Upper lobe of left lung (tissue), 6 donors: ENCODE measurements around the gene FCRL4. TPM values are rescaled to one million over a fixed set of nuclear protein-coding genes. Genes with fewer than 3 reads are reported as not detected.

ENCODE experiments used
- ATAC-seq, 2 donors: fragments of 200-7000 bp; cut with Tn5 transposase; one replicate each; pipeline ENCODE4 v1.9.1; 2022; ENCODE audit warnings: mild to moderate bottlenecking in 2 of 2, moderate library complexity in 2 of 2; ENCODE audit not compliant: low FRiP score in 2 of 2
- DNase-seq, 2 donors: peaks; one replicate each; pipeline ENCODE4 v3.0.0-alpha.2; 2019 to 2020
- H3K27ac ChIP-seq, 4 donors: fragments of 200-600 bp; sonication (generic); one replicate each; pipeline ENCODE4 v1.5.1; 2016 to 2019
- H3K27me3 ChIP-seq, 4 donors: fragments of 200-600 bp; sonication (generic); one replicate each; pipeline ENCODE4 v1.5.1; 2017 to 2019
- H3K36me3 ChIP-seq, 4 donors: fragments of 200-600 bp; sonication (generic); one replicate each; pipeline ENCODE4 v1.5.1; 2016 to 2019
- H3K4me1 ChIP-seq, 4 donors: fragments of 200-600 bp; sonication (generic); one replicate each; pipeline ENCODE4 v1.5.1; 2018 to 2019
- H3K4me3 ChIP-seq, 4 donors: fragments of 200-600 bp; sonication (generic); one replicate each; pipeline ENCODE4 v1.5.1; 2017 to 2019; ENCODE audit warnings: mild to moderate bottlenecking in 2 of 4, moderate library complexity in 1 of 4
- H3K9me3 ChIP-seq, 4 donors: fragments of 200-600 bp; sonication (generic); one replicate each; pipeline ENCODE4 v1.5.1; 2018 to 2019
- CTCF ChIP-seq, 6 experiments: fragments of 450-650 bp in 4 of 6; fragments of 200-600 bp in 2 of 6; sonication (generic) in 2 of 6; IDR thresholded peaks; one replicate each; pipeline ENCODE4 v1.5.1; 2016 to 2019; ENCODE audit warnings: antibody characterized with exemption in 6 of 6
- EP300 ChIP-seq, 4 donors: sonication (generic); formaldehyde crosslinking; IDR thresholded peaks; one replicate each; pipeline ENCODE4 v1.5.1; 2017; ENCODE audit warnings: antibody characterized with exemption in 4 of 4, control low read depth in 2 of 4
- POLR2A ChIP-seq, 4 donors: fragments of 450-650 bp; IDR thresholded peaks; one replicate each; pipeline ENCODE4 v1.5.1; 2016 to 2017; ENCODE audit warnings: antibody characterized with exemption in 4 of 4, mild to moderate bottlenecking in 2 of 4
- POLR2AphosphoS5 ChIP-seq, 2 donors: sonication (generic); formaldehyde crosslinking; IDR thresholded peaks; one replicate each; pipeline ENCODE4 v1.5.1; 2017; ENCODE audit warnings: antibody characterized with exemption in 2 of 2
- WGBS, 2 donors: methylation state at CpG; one replicate each; pipeline ENCODE4 v1.1.5; 2017 to 2018; 5-methylcytosine and 5-hydroxymethylcytosine counted together
- total RNA-seq, 6 donors: library from RNA; depleted of rRNA in 4 of 6; stranded (reverse); fragments of >200 nt in 4 of 6; gene quantifications; one replicate each; pipeline versions ENCODE4 v1.1.0 to v1.2.1, GENCODE V29; 2016 to 2021
- donor health status: DM: no; HTN: no; CAD: no; lungs with moderate emphysema.
- donor health status: DM: no; HTN: yes; CAD: no; lungs with severe emphysema.

Gene FCRL4
- total RNA-seq, 6 donors from 2014 or later: not detected

- Histone ChIP-seq H3K27me3 (no peaks in the 10 kb centered on the region), H3K36me3 (no peaks in the 10 kb centered on the region), H3K27ac (no peak overlapping the region), H3K4me3 (no peak overlapping the region), H3K4me1 (no peaks in the 10 kb centered on the region), H3K9me3 (no peaks in the 10 kb centered on the region)
- 62 to 71% methylated on average over 6 of the region's 6 CpGs for WGBS, 2 donors
- ATAC-seq (no peak), DNase-seq (no peak)
- TF ChIP-seq POLR2A (IDR thresholded peaks at IDR 0.05) (no peak), CTCF (IDR thresholded peaks at IDR 0.05) (no peak), EP300 (IDR thresholded peaks at IDR 0.05) (no peak), POLR2AphosphoS5 (IDR thresholded peaks at IDR 0.05) (no peak)
Measured at GRCh38 chr1:157542676-157543075, 55.2 kb downstream of the FCRL4 start.

DNA sequence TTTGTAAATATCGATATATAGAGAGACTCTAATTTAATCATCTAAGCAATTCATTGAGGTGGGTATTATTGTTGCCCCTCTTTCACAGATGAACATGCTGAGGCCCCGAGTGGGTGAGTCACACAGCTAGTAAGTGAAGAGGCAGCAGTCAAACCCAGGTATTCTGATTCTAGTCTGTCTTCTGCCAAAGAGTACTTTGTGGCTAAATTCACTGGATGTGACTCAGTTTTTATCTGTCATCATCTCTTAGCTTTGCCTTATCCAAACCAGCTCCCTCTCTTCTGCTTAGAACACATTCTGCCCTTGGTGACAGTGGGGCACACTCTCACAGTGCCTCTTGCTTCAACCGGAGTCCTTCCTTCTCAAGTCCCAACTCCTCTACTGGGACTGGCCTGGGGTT lies 57.0 kb downstream of the FCRL4 start:
- Histone ChIP-seq H3K4me3 (no peak overlapping the region), H3K27me3 (no peaks in the 10 kb centered on the region), H3K27ac (no peak overlapping the region), H3K4me1 (no peaks in the 10 kb centered on the region), H3K36me3 (no peaks in the 10 kb centered on the region), H3K9me3 (no peaks in the 10 kb centered on the region)
- DNase-seq (no peak), ATAC-seq (no peak)
- TF ChIP-seq EP300 (IDR thresholded peaks at IDR 0.05) (no peak), POLR2A (IDR thresholded peaks at IDR 0.05) (no peak), CTCF (IDR thresholded peaks at IDR 0.05) (no peak), POLR2AphosphoS5 (IDR thresholded peaks at IDR 0.05) (no peak)
- WGBS, 2 donors: 86% methylated on average over 3 of the region's 3 CpGs

DNA sequence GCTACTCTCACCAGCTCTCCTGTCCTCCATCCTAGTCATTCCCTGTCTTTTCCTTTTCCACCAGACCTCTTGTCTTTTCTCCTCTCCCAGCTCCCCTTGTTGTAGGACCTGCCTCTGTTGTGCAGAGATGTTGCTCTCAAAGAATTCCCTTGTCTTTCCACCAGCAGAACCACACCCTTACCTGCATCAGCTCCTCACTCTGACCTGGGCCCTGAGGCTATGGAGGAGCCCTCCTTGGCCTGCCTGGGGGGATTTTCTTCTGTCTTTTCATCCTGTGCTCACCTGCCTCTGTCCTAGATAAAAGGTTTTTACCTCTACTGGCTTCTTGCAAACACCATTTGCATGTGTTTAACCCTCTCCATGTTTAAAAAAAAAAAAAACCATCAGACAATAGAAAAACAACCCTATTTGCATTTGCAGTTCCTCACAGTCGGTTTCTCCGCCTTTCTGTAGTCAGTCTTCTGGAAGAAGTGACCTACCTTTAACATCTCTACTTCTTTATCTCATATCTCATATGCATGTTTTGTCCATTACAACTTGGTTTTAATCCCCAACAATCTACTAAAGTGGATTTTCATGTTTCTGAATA lies 57.6 kb downstream of the FCRL4 start:
- H3K27me3 ChIP-seq: no peaks in the 10 kb centered on the region
- H3K36me3 ChIP-seq: no peaks in the 10 kb centered on the region
- H3K27ac ChIP-seq: no peak overlapping the region
- H3K9me3 ChIP-seq: no peaks in the 10 kb centered on the region
- H3K4me1 ChIP-seq: no peaks in the 10 kb centered on the region
- DNase-seq (no peak), ATAC-seq (no peak)
- H3K4me3 ChIP-seq: no peak overlapping the region
- no peak for TF ChIP-seq EP300 (IDR thresholded peaks at IDR 0.05)
- TF ChIP-seq POLR2AphosphoS5 (IDR thresholded peaks at IDR 0.05): no peak
- TF ChIP-seq POLR2A (IDR thresholded peaks at IDR 0.05): no peak
- no peak for TF ChIP-seq CTCF (IDR thresholded peaks at IDR 0.05)
- WGBS, 2 donors: 17 to 36% methylated on average over 2 of the region's 2 CpGs

DNA sequence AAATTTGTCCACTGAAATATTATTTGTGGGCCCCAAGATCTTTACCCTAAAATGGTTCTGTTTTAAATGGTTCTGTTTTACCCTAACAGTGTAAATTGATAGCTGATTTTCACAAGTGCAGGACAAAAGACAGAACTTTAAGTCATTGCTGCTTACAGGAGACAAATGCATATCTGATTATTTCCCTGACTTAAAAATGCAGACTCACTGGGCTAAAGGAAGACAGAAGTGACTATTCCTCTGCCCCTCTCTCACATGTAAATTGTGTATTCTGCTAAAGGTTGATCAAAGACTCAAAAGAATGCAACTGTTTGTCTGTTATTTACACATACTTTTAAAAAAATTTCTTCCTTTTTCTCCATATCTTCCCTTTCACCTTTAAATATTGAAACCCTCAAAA lies 58.3 kb downstream of the FCRL4 start:
- Histone ChIP-seq H3K36me3 (no peaks in the 10 kb centered on the region), H3K9me3 (no peaks in the 10 kb centered on the region), H3K4me1 (no peaks in the 10 kb centered on the region), H3K27ac (no peak overlapping the region), H3K27me3 (no peaks in the 10 kb centered on the region), H3K4me3 (no peak overlapping the region)
- DNase-seq: no peak
- TF ChIP-seq CTCF (IDR thresholded peaks at IDR 0.05) (no peak), EP300 (IDR thresholded peaks at IDR 0.05) (no peak), POLR2AphosphoS5 (IDR thresholded peaks at IDR 0.05) (no peak), POLR2A (IDR thresholded peaks at IDR 0.05) (no peak)
- ATAC-seq: no peak

DNA sequence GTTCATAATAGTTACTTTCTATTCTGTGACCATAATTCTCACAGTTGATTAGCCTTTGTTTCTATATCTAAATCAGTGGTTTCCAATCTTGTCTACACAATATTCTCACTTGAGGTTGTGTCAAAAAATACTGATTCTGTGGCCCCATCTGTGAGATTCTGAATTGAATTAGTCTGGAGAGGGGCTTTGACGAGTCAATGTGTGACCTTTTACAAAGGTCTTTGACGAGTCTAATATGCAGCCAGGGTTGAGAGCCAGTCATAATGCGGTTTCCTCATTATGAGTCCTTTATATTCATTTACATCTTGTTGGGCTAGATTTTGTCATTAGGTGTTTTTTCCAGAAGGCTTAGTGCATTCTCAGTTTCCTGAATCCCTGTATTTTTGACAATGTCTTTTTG lies 65.3 kb downstream of the FCRL4 start:
- no peak for ATAC-seq

More for the DNA sequence above, 65.3 kb downstream of the FCRL4 start:
- Histone ChIP-seq H3K36me3 (no peaks in the 10 kb centered on the region), H3K4me1 (no peaks in the 10 kb centered on the region), H3K27me3 (no peaks in the 10 kb centered on the region), H3K4me3 (no peak overlapping the region), H3K27ac (no peak overlapping the region), H3K9me3 (no peaks in the 10 kb centered on the region)
- no peak for DNase-seq
- no peak for TF ChIP-seq POLR2AphosphoS5 (IDR thresholded peaks at IDR 0.05)
- TF ChIP-seq POLR2A (IDR thresholded peaks at IDR 0.05): no peak
- TF ChIP-seq CTCF (IDR thresholded peaks at IDR 0.05): no peak
- TF ChIP-seq EP300 (IDR thresholded peaks at IDR 0.05): no peak
- WGBS, 2 donors: 82 to 91% methylated on average over 3 of the region's 3 CpGs
